Islet precursor cell (in vitro differentiated cells): ENCODE measurements around the gene MORC1.

Experiments used
- DNase-seq: peaks from one replicate; pipeline ENCODE4 v3.0.0-alpha.2; 2018

Gene MORC1

GRCh38 chr3:109023656-109024254 lies 94.2 kb downstream of the MORC1 start:
- no peak for DNase-seq

GRCh38 chr3:109023167-109023566 lies 94.8 kb downstream of the MORC1 start:
- no peak for DNase-seq

GRCh38 chr3:109021556-109021955 lies 96.4 kb downstream of the MORC1 start:
- DNase-seq, result no peak

GRCh38 chr3:109018828-109019227 lies 99.1 kb downstream of the MORC1 start:
- DNase-seq, result peak; percentile 47

GRCh38 chr3:109005443-109005842 lies 112.5 kb downstream of the MORC1 start:
- no peak for DNase-seq

GRCh38 chr3:108998436-108998835 lies 119.5 kb downstream of the MORC1 start:
- no peak for DNase-seq

- no peak for DNase-seq
Observed at GRCh38 chr3:108985844-108986243, 132.1 kb downstream of the MORC1 start.

GRCh38 chr3:108983051-108983450 lies 134.9 kb downstream of the MORC1 start:
- no peak for DNase-seq

- no peak for DNase-seq
Observed at GRCh38 chr3:108976058-108976457, 141.9 kb downstream of the MORC1 start.

- no peak for DNase-seq
Observed at GRCh38 chr3:108973019-108973418, 144.9 kb downstream of the MORC1 start.

GRCh38 chr3:108972482-108972881 lies 145.5 kb downstream of the MORC1 start:
- no peak for DNase-seq

- no peak for DNase-seq
Observed at GRCh38 chr3:108970561-108970960, 147.4 kb downstream of the MORC1 start.

- no peak for DNase-seq
Observed at GRCh38 chr3:108966773-108967172, 151.2 kb downstream of the MORC1 start.

- DNase-seq, result no peak
Observed at GRCh38 chr3:108959017-108959416, 158.9 kb downstream of the MORC1 start.

- DNase-seq, result no peak
Observed at GRCh38 chr3:108953700-108954099, 164.2 kb downstream of the MORC1 start, which contains the start of gene GUCA1C. GUCA1C (minus strand) TSS chr3:108953879; CDS start chr3:108953762, 117 bp downstream.

- DNase-seq, result no peak
Observed at GRCh38 chr3:108953210-108953609, 164.7 kb downstream of the MORC1 start.

- no peak for DNase-seq
Observed at GRCh38 chr3:108951820-108952501, 166.0 kb downstream of the MORC1 start.

GRCh38 chr3:108947855-108948254 lies 170.1 kb downstream of the MORC1 start:
- no peak for DNase-seq

- DNase-seq, result no peak
Observed at GRCh38 chr3:108946292-108947285, 171.3 kb downstream of the MORC1 start.

GRCh38 chr3:108940568-108941263 lies 177.2 kb downstream of the MORC1 start:
- DNase-seq, result no peak

GRCh38 chr3:108940166-108940565 lies 177.8 kb downstream of the MORC1 start:
- no peak for DNase-seq

GRCh38 chr3:108936924-108937689 lies 180.8 kb downstream of the MORC1 start:
- DNase-seq, result no peak
